ENCODE data around the gene PTOV1.

The PTOV1 gene

DNA sequence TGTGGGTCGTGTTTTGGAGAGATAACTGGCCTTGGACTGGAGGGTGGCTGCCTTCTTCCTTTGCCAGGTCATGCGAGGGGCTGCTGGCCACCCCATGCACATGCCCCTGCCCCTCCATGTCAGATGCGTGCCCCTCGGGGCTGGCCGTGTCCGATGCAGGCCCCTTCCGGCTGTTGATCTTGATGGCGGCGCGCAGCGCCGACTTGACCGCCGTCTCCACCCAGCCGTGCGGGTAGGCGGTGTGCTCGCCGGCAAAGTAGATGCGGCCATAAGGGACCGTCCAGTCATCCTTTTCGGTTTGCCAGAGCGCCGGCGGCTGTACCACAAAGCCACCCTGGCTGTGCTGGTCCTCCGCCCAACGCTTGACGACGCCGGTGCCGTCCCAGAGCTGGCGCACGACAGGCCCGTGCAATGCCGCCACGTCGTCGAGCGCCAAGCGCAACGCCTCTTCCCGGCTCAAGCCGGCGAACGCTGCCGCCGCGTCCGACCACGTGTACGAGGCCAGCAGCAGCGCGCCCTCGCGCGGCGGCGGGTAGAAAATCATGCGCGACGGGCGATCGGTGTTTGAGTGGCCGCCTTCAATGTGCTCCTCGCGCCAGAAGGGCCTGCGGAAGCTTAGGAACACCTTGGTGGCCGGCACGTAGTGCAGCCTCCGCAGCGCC is 38.9 kb downstream of the PTOV1 start:
- peak; percentile 84 for DNase-seq (ENCODE audit: low spot score)

DNA sequence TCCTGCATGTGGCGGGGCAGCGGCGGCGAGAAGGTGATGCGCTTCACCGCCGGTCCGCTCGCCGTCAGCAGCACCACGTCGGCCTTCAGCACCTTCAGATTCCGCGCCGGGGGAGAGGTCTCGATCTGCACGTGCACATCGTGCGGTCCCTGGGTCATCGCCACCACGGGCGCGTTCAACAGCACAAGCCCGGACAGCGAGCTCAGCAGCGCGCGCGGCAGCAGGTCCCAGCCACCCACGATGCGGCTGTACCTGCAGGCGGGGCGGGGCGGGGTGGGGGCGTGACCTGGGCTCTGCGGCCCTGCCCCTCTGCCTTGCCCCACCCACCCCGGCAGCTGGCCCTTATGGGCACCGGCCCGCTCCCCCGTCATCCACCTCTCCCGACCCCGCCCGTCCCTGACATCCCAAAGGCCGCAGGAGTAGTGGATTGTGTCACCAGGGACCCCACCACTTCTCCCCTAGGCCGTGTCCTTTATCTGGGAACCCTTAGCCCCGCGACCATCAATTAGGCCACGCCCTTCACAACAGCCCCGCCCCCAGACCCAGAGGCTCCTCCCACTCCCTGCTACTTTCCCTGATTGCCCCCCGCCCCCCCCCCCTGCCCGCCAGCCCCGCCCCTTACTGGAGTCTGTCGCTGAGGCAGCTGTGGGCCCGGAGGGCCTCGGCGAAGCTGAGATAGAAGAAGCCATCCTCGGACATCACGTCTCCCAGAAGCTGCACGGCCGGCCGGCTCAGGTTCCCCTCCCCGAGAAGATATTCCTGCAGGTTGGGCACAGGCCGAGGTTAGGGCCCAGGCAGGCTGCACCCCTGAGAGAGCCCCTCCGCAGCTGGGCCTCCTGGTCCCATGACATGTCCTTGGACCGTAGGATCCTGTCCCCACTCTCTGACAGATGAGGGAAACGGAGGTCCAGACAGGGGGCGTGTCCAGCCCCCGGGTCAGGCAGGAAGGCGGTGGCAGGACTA is 39.7 kb downstream of the PTOV1 start:
- peak; percentile 88 for DNase-seq (ENCODE audit: low spot score)

DNA sequence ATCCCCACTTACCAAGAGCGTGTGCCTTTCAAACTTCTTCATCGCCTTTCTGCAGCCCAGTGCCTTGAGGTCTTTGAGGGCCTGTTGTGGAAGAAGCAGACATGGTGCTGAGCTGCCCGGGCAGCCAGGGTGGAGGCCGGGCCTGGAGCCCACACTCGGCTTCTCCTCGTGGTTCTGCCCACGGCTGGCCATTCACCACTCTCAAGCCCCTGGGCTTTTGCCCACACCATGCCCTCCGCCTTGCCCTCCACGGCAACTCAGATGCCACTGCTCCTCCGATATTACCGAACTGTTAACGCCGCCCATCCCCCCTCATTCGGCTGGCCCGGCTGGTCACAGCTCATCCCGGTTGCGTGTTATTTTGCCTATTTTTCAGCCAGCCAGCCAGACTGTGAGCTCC is 40.4 kb downstream of the PTOV1 start:
- DNase-seq (ENCODE audit: low spot score): no peak

DNA sequence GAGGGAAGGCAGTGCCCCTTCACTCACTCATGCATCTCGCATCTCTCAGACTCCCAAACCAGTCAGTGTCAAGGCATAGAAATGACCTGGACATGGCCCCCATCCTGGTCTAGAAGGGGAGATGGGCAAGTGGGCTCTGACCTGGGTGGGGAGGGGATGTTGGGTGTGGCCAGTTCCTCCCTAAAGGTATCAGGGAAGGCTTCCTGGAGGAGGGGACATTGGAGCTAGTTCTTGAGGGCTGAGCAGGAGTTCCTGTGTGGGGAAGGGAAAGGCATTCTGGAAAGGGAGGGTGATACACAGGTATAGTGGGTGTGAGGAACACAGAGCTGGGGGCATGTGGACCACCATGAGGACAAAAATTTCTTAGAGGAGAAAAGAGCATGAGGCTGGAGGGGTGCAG is 41.8 kb downstream of the PTOV1 start:
- no peak for DNase-seq (ENCODE audit: low spot score)

DNA sequence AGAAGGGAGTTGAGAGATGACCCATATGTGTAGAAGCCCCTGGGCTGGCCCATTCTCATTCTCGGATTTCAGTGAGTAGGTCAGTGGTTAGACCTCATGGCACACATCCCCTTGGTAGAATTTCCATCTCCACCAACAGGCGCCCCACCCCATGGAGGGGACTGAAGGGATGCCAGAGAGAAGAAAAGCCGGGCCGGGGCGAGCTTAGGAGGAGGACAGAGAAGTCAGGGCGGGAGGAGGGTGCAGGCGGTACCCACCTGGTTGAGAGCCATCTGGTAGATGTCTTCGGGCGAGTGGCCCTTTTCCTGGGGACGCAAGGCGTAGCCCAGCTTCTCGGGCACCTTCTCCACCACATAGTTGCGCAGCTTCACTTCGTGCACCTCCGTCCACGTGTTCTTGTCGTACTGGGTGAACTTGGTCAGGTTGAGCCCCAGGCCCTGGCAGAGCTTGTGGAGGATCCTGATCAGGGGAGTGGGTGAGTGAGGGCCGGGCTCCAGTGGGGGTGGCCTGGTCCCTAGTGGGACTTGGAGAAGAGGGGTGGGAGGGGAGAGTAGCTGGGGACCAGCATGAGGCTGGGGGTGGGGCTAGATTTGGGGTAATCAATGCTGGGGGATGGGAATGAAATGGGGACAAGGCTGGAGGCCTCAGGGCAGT is 43.2 kb downstream of the PTOV1 start:
- DNase-seq (ENCODE audit: low spot score): no peak

DNA sequence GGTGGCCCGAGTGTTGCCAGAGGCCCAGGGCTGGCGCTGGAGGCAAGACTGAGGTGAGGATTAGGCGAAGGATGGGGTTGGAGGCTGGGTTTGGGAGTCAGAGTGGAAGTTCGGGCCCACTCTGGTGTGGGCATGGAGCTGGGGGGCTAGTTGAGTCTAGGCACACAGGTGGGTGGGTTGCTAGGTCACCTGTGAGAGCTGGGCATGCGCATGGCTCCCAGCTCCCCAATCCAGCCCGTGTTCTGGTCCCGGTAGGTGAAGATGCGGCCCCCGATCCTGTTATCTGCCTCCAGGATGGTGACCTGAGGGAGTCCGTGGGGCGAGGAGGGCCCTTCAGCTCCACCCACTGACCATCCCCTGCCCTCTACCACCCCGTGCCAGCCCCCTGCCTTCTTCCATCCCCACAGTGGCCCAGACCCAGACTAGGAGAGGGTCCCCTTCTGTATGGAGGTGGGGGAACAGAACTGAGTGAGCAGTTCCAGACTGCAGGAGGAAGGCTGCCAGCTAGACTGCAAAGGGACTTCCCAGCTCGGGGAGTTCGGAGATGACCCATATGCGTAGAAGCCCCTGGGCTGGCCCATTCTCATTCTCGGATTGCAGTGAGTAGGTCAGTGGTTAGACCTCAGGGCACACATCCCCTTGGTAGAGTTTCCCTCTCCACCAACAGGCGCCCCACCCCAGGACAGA is 44.1 kb downstream of the PTOV1 start:
- no peak for DNase-seq (ENCODE audit: low spot score)

DNA sequence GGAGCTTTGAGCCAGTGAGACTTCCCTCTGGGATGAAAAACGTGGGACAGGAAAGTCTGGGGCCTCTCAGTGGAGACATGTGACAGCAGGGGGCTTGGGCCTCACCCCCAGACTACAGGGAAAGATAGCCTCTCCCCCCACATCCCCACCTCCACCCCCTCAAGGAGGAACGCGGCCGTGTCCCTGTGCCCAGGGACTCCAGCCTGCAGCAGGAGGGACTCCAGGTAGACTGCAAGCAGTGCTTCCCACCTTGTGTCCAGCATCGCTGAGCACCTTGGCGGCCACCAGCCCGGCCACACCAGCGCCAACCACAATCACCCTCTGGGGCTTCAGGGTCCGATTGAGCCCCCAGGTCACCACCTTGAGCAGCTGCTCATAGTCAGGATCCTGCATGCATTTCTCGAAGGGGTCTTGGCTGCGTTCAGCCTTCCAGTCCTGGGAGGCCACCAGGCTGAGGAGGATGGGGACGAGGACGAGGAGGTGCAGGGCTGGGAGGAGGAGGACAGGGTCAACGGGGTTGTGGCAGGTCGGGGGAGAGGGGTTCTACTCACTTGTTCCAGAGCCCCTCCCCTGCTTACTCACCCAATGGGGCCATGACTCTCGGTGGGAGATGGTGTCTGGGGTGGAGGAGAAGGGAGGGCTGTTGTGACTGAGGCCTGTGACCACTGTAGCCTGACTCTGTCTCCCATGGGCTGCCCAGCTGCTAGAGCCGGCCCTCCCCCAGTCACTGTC is 44.8 kb downstream of the PTOV1 start:
- no peak for DNase-seq (ENCODE audit: low spot score)

DNA sequence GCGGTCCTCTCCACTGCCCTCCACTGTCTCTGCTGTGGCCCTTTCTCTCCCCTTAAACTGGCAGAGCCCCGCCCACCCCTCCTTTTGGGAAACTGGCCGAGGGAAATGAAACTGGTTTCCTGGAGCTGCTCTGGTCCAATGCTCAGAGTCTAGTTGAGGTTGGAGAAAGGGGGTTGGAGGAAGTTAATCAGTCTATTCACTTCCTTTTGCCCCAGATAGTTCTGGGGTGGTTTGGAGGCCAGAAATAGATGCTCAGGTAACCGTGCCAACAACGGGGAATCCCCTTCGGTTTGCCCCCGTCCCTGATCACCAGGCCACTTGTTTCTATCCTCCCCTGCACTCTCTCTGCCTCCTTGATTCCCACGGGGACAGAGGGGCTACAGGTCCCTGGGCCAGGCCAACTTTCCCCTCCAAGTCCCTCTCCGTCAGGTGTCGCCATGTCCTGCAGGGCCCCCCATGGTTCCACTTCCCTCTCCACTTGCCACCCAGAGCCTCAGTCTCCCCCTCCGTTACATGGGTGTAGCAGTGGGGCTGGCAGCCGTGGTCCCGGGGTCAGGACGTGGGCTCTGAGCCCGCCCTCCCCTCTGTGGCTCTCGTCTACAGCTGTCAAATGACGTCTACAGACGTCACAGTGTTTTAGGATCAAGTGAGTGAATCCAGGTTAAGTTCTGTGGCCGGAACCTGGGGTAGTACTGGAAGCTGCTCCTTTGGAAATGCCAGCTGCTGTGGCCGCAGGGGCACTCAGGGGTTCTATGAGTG is 46.1 kb downstream of the PTOV1 start, which contains the start of gene IL4I1:
Gene IL4I1 (minus strand): TSS at position 25 of the 759 bp plus-strand sequence. CDS start 727 bp downstream, outside the sequence.
- DNase-seq (ENCODE audit: low spot score): no peak

DNA sequence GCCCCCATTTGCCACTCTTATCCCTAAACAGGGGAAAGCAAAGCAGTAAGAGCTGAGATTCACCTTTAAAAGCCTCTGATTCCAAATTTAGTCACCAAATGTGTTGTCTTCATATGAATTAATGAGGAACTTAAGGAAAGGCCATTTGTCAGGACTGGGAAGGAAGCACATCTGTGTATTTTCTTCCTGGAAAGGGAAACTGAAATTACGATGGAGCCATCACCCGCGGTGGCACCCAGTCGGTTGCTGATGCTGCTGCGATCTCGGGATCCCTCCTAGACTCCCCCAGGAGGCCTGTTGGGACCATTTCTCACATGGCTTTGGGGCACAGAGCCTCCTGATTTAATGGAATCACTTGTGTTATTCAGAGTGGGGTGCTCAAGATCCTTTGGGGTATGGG is 53.2 kb downstream of the PTOV1 start:
- no peak for DNase-seq (ENCODE audit: low spot score)

DNA sequence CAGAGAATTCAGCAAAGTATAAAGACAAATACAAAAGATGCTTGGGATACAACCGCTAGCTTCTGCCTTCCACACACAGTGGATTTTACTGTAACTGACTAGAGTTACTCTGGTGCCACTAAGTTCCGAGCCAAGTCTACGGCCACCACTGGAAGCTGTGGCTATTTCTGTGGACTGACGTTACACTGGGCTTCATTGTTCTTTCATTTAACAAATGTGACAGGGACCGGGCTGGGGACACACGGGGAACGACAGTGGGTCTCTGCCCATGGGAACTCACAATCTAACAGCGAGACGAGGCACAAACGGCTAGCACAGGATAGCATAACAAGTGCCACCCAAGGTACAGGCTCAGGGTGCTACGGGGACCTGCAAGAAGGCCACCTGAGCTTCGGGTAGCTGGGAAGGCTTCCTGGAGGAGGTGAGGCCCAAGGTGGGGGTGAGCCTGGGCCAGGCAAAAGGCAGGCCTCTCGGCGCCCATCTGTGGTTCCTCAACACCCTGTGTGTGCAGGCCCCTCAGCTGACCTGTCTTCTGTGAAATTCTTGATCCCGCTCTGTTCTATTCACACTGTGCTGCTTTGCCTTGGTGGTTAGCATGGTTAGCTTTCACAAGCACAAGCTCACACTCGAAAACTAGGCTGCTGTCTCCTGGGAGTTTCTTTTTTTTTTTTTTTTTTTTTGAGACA is 56.1 kb downstream of the PTOV1 start:
- DNase-seq (ENCODE audit: low spot score): no peak

DNA sequence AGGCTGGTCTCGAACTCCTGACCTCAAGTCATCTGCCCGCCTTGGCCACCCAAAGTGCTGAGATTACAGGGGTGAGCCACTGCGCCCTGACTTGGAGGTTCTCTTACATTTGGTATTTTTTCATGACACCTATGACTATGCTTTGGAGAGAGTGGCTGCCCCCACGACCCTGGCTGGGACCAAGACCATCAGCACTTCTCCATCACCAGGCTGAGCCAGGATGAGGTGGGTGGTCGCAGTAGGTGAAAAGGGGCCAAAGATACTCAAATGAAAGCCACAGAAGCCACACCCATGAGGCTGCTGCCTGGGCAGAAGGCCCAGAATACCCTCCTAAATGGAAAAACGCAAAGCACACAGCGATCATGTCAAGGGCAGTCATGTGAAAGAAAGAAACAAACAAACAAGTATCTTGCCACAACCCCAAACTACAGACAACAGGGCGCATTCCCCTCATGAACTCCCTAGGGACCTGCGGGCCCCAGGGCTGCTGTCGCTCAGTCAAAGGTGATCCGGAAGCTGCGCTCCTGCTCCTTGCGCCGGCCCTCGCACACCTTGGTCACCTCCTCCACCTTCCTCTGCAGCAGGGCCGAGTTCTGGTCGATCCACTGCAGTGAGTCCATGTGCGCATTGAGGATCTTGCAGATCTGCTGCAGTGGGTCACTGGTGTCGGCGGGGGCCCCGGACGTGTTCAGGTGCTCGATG is 56.9 kb downstream of the PTOV1 start:
- DNase-seq (ENCODE audit: low spot score): no peak

DNA sequence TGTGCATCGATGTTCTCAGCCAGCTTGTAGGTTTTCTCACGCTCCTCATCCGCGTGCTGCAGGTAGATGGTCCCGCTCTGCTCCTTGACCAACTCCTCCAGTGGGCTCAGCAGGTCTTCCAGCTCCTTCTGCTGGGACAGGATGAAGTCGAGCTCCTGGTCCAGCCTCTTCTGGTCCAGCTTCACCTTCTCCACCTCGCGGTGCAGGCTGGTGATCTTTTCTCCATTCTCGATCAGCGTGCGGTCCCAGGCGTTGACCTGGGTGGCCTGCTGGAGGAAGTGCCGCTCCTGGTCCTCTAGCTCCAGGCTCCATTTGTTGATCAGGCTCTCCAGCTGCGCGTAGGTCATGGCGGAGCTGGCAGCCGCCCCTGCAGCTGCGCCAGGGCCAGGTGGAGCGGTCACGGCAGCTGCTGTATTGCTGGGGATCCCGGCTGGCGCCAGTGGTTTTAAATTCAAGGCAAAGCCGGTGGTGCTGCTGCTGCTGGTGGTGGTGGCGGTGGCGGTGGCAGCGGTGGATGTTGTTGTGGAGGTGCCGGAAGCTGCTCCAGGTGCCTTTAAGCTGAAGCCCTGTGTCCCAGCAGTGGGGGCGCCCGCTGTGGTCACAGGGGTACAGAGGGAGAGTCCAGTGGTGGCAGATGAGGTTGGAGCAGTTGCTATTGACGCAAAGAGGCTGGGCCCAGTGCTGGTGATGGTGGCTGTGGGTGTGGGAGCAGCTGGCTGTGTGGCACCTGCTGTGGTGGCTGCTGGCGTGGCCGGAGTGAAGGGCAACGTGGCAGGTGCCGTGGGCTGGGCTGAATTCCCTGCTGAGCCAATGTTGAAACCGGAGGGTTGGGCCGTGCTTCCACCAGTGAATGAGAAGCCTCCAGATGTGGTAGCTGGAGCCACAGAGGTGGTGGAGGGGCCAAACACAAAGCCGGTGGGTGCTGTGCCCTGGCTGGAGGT is 57.8 kb downstream of the PTOV1 start:
- no peak for DNase-seq (ENCODE audit: low spot score)

DNA sequence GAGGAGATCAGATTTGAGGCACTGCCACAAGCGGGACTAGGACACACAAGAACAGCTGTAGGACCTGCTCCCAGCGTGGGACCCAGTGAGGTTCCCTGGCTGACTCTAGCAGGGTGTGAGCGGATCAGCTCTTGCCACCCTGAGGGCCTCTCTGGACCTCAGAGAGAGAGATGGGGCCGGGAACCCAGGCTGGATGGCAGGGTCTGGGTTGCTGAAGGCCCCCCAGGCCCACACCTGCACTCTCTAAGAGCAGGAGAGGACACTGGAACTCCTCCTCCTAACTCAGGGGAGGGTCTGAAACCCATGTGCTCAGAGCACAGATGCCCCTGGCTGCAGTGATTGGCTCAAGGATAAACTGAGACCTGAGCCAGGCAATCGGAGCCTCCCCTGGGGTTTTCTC is 59.2 kb downstream of the PTOV1 start:
- no peak for DNase-seq (ENCODE audit: low spot score)

Measured in ecto neural progenitor cell (in vitro differentiated cells).